T47D (cell line): ENCODE measurements around the gene CACNA2D1.
A peak's percentile ranks its signal among the peaks of the same experiment; 100 is the strongest.
"Not testable (repeated sequence)": the region's sequence is repeated elsewhere in the genome, so short reads cannot be mapped to it uniquely, and the experiment has no call there.

Experiments used
- DNase-seq, 2 experiments: peaks; one replicate each; pipeline versions ENCODE4 v3.0.0 to v3.0.0-alpha.2; 2011 to 2012; ENCODE audit warnings: low read depth in 1 of 2, low spot score in 1 of 2
- JUND ChIP-seq: IDR thresholded peaks from 2 replicates; pipeline ENCODE4 v1.6.1; 2012; ENCODE audit warnings: low read depth
- in situ Hi-C: cut with HindIII; loops from 2 replicates; pipeline ENCODE4 v1.10.0; 2016; ENCODE audit warnings: low sequenced_read_pairs, low pct_unique_long_range_greater_than_20kb

The CACNA2D1 gene

DNA sequence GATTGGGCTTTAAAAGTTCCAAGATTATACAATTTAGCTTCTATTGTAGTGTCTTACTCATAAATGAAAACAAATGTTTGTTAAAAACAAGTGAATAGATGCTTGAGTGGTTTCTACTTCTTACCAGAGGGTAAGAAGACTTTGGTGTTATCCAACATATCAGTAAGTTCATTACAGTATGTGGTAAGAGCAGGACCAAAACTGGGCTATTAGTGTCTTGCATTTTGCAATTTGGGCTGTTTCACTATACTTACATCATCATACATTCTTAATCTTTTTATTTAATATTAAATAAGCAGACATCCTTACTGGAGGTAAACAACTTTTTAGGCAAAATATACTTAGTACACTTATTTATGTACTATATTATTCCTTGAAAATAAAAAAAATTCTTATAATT lies 425.4 kb downstream of the CACNA2D1 start:
- no peak for TF ChIP-seq JUND
- in situ Hi-C loops: no loop called here
- no peak for DNase-seq

GRCh38 chr7:82017334-82017943 lies 426.1 kb downstream of the CACNA2D1 start:
- in situ Hi-C loops: no loop called here
- DNase-seq: peak; percentile 39 to 63
- no peak for TF ChIP-seq JUND

DNA sequence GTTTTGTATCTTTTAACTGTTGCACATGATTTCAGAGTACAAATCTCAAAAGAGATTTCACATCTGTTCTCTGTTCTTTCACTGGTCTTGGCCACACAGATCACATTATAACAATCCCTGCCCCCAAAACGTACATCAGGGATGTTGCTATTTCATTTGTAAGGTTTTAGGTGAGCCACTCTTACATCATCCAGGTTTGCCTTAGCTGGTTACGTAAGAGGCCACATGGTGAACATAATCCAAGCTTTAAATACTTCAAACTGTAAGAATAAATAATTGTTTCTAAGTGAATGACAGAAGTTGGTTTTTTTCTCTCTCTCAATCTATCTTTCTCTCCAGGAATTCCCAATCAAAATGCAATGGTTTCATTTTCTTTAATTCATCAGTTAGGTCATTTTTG lies 427.8 kb downstream of the CACNA2D1 start:
- peak in 1 of 2 experiments; percentile 29 for DNase-seq
- in situ Hi-C loops: no loop called here

GRCh38 chr7:82014574-82014973 lies 429.0 kb downstream of the CACNA2D1 start:
- DNase-seq: peak in 1 of 2 experiments; percentile 7
- in situ Hi-C loops: not testable (repeated sequence)

More for the DNA sequence above, 427.8 kb downstream of the CACNA2D1 start:
- no peak for TF ChIP-seq JUND

GRCh38 chr7:82012453-82012852 lies 431.1 kb downstream of the CACNA2D1 start:
- no peak for DNase-seq
- in situ Hi-C loops: no loop called here
- TF ChIP-seq JUND: no peak

- in situ Hi-C loops: no loop called here
- no peak for DNase-seq
- TF ChIP-seq JUND: no peak
Observed at GRCh38 chr7:82010416-82010815, 433.2 kb downstream of the CACNA2D1 start.

GRCh38 chr7:82007315-82007714 lies 436.3 kb downstream of the CACNA2D1 start:
- in situ Hi-C loops: no loop called here
- TF ChIP-seq JUND: no peak
- no peak for DNase-seq

- DNase-seq: no peak
- in situ Hi-C loops: no loop called here
- TF ChIP-seq JUND: no peak
Observed at GRCh38 chr7:82005056-82005455, 438.5 kb downstream of the CACNA2D1 start.

DNA sequence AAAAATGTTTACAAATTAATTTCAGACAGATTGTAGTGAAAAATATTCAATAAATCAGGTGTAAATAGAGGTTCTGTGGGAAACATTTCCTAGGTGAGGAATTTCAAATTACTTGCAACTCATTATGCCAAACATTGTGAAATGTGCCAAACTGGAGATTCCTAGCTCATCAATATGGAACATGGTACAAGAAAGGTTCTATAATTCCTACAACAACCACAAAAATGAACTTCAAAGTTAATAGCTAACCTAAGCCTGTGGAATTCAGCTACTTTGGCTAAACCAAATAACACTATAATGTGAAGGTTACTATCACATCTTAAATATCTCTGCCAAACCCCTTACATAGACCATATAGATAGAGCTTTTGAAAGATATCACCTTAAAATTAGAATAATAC lies 450.4 kb downstream of the CACNA2D1 start:
- TF ChIP-seq JUND: no peak
- DNase-seq: no peak
- in situ Hi-C loops: no loop called here

- DNase-seq: no peak
- in situ Hi-C loops: no loop called here
- no peak for TF ChIP-seq JUND
Observed at GRCh38 chr7:81990395-81990794, 453.2 kb downstream of the CACNA2D1 start.

GRCh38 chr7:81986723-81987470 lies 456.7 kb downstream of the CACNA2D1 start:
- TF ChIP-seq JUND: no peak
- DNase-seq: no peak
- in situ Hi-C loops: no loop called here

GRCh38 chr7:81983406-81983805 lies 460.2 kb downstream of the CACNA2D1 start:
- no peak for TF ChIP-seq JUND
- in situ Hi-C loops: no loop called here
- DNase-seq: no peak

DNA sequence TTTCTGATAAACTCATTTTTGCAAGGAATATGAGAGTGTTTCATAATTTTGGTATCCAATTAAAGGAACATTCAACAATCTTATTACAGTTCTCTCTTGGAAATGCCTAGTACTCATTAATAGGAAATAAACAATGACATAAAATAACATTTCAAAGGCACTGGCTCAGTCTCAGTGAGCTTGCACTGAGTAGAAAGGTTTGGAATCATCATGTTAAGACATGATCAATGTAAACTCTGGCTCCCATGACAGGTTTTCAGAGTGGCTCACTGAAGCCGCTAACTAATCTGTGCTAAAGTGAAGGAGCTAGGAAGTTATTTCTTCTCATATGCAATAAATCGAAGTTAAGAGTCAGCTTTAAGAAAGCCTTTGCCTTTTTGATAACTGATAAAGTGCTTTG lies 470.5 kb downstream of the CACNA2D1 start:
- DNase-seq: no peak
- no peak for TF ChIP-seq JUND
- in situ Hi-C loops: no loop called here
